Spinal cord (tissue), 10 donors: ENCODE results near the gene TCN2. TPM values are rescaled to one million over a fixed set of nuclear protein-coding genes. Genes with fewer than 3 reads are reported as not detected.
A peak's percentile ranks its signal among the peaks of the same experiment; 100 is the strongest.
"Not testable (repeated sequence)": the region's sequence is repeated elsewhere in the genome, so short reads cannot be mapped to it uniquely, and the experiment has no call there.

Experiments
- DNase-seq, 6 donors: peaks; one replicate each; pipeline versions ENCODE4 v3.0.0 to v3.0.0-alpha.2; 2013 to 2015; ENCODE audit warnings: low spot score in 6 of 6, low read depth in 4 of 6
- H3K27ac ChIP-seq: one replicate; pipeline ENCODE4 v1.5.1; 2013; ENCODE audit warnings: low read depth, low read length, control low read depth
- H3K27me3 ChIP-seq: one replicate; pipeline ENCODE4 v1.6.1; 2013; ENCODE audit warnings: low read length; ENCODE audit not compliant: control insufficient read depth, insufficient read depth
- H3K36me3 ChIP-seq: one replicate; pipeline ENCODE4 v1.6.1; 2013; ENCODE audit warnings: low read length; ENCODE audit not compliant: control insufficient read depth, insufficient read depth
- H3K4me1 ChIP-seq: one replicate; pipeline ENCODE4 v1.6.1; 2013; ENCODE audit warnings: low read length; ENCODE audit not compliant: control insufficient read depth, insufficient read depth
- H3K4me3 ChIP-seq: one replicate; pipeline ENCODE4 v1.5.1; 2013; ENCODE audit warnings: low read depth, low read length, control low read depth
- H3K9me3 ChIP-seq: one replicate; pipeline ENCODE4 v1.6.1; 2013; ENCODE audit warnings: low read length; ENCODE audit not compliant: control insufficient read depth, insufficient read depth
- WGBS: methylation state at CpG from one replicate; pipeline ENCODE4 v1.1.5; 2013; ENCODE audit warnings: missing lambda C conversion rate; ENCODE audit not compliant: insufficient coverage; 5-methylcytosine and 5-hydroxymethylcytosine counted together
- polyA plus RNA-seq, 2 donors: library from polyadenylated mRNA; unstranded; fragments of 120-200 nt; gene quantifications; one replicate each; pipeline ENCODE4 v1.2.1, GENCODE V29; 2013; ENCODE audit not compliant: insufficient read length in 2 of 2
- total RNA-seq, 2 donors: library from RNA; depleted of rRNA in 1 of 2; stranded (reverse); fragments of 120-200 nt in 1 of 2; fragments of >200 nt in 1 of 2; gene quantifications; one replicate each; pipeline versions ENCODE4 v1.2.3 to v1.2.4, GENCODE V29; 2013 to 2014
- donor health status: healthy.

The TCN2 gene
- total and polyA plus RNA-seq, 4 donors: 29.9 to 118 (median 47.3) TPM

DNA sequence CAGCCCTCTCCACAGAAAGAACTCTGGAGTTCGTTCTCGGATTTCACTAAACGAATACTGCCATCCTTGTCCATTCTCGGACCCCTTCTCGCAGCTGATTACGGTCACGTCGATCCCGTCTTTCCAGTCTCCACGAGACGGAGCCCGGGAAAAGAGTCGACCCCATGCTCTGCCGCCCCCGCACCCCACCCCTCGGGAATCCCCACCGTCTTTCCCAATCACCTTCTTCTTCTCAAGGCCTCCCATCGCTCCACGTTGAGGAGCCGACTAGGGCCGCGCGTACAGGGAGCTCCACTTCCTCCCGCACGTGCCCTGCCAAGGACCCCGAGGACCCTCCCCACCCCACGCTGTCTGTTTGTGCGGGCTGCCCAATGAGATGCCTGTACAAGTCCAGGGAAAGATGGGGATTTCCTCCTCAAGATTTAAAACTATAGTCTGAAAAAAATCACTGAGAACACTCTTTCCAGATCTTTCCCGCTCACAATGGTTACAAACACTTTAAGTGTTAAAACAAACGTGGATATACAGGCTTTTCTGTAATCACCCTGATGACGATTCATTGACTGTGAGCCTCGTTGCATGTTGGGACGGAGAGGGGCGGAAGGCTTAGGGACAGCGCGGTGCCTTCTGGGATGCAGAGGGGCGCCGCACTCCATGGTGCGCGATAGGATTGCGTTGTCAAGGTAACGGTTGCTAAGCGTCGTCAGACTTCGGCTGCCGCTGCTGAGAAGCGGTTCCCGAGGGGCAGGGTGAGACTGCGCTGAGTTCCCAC, 15.2 kb upstream of the TCN2 start, which contains the start of gene PES1:
PES1 (minus strand) TSS at position 323 of the 772 bp plus-strand sequence; CDS start at position 246, 77 bp downstream.
- Histone ChIP-seq H3K9me3 (no peaks in the 10 kb centered on the region), H3K27ac (peak within 1 kb of the TSS; percentile 74), H3K4me3 (peak within 1 kb of the TSS; percentile 63), H3K27me3 (no peaks in the 10 kb centered on the region), H3K4me1 (peaks cover 10% of the 10 kb centered on the region), H3K36me3 (peaks cover 26% of the 10 kb centered on the region)
- peak; percentile 96 to 100 (median 98) for DNase-seq
- WGBS: under 1% methylated on average over 45 of the region's 49 CpGs

DNA sequence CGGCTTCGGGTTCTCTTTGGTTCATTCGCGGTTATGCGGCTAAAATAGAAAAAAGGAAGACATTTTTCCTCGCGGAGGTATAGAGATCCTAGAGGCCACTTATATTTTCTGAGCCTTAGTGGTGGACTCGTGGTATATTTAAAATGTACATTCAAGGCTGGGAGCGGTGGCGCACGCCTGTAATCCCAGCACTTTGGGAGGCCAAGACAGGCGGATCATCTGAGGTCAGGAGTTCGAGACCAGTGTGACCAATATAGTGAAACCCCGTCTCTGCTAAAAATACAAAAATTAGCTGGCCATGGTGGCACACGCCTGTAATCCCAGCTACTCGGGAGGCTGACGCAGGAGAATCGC, 14.6 kb upstream of the TCN2 start:
- H3K9me3 ChIP-seq, DNase-seq, H3K4me1 ChIP-seq, H3K27me3 ChIP-seq: not testable (repeated sequence)
- whole genome bisulfite sequencing: 33% methylated on average over 18 of the region's 18 CpGs
- peak overlapping the region; percentile 74 for H3K27ac ChIP-seq
- peak overlapping the region; percentile 63 for H3K4me3 ChIP-seq
- peaks cover 20% of the 10 kb centered on the region for H3K36me3 ChIP-seq

DNA sequence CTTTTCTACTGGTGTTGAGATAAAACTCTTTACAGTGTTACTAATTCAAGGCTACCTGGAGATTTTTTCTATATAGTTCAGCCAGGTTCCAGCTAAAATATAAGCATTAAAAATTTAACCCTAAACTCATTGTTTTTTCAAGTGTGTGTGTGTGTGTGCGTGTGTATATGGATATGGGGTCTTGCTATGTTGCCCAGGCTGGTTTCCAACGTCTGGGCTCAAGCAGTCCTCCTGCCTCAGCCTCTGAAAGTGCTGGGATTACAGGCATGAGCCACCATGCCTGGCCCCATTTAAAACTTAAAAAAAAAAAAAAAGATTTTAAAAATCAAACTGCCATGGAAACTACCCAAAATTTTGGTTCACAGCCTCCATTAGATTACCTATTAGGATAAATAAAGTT, 10.8 kb upstream of the TCN2 start:
- Histone ChIP-seq H3K4me3 (no peak overlapping the region), H3K4me1 (peaks cover 8% of the 10 kb centered on the region), H3K36me3 (no peaks in the 10 kb centered on the region), H3K27me3 (no peaks in the 10 kb centered on the region), H3K9me3 (no peaks in the 10 kb centered on the region), H3K27ac (no peak overlapping the region)
- 60% methylated on average over 2 of the region's 2 CpGs for WGBS
- DNase-seq: no peak

DNA sequence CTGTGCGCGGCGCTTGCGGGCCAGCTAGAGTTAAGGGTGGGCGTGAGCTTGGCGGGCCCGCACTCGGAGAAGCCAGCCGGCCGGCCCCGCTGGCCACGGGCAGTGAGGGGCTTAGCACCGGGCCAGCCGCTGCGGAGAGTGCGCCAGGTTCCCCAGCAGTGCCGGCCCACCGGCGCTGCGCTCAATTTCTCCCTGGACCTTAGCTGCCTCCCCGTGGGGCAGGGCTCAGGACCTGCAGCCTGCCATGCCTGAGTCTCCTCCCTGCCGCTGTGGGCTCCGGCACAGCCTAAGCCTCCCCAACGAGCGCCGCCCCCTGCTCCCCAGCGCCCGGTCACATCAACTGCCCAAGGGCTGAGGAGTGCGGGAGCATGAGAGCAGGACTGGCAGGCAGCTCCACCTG, 10.1 kb upstream of the TCN2 start:
- peaks cover 7% of the 10 kb centered on the region for H3K4me1 ChIP-seq
- H3K4me3 ChIP-seq: no peak overlapping the region
- no peak overlapping the region for H3K27ac ChIP-seq
- WGBS: 94% methylated on average over 22 of the region's 29 CpGs
- DNase-seq: no peak
- no peaks in the 10 kb centered on the region for H3K27me3 ChIP-seq
- H3K9me3 ChIP-seq: no peaks in the 10 kb centered on the region
- no peaks in the 10 kb centered on the region for H3K36me3 ChIP-seq

DNA sequence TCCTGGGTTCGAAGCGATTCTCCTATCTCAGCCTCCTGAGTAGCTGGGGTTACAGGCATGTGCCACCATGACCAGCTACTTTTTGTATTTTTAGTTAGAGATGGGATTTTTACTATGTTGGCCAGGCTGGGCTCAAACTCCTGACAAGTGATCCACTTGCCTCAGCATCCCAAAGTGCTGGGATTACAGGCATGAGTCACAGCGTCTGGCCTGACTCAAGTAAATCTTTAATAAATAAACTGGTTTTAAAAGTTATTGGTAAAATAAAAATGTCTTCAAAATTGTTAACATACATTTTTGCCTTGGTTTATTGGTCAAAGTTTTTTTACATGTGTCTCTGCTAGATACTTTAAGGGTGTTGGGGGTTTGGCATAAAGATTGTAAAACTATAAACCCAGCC, 8.0 kb upstream of the TCN2 start:
- no CpG with 5 or more reads among the region's 3 CpGs for WGBS
- H3K27me3 ChIP-seq: no peaks in the 10 kb centered on the region
- no peaks in the 10 kb centered on the region for H3K36me3 ChIP-seq
- no peak for DNase-seq
- no peaks in the 10 kb centered on the region for H3K9me3 ChIP-seq
- no peak overlapping the region for H3K27ac ChIP-seq
- no peaks in the 10 kb centered on the region for H3K4me1 ChIP-seq
- H3K4me3 ChIP-seq: no peak overlapping the region

DNA sequence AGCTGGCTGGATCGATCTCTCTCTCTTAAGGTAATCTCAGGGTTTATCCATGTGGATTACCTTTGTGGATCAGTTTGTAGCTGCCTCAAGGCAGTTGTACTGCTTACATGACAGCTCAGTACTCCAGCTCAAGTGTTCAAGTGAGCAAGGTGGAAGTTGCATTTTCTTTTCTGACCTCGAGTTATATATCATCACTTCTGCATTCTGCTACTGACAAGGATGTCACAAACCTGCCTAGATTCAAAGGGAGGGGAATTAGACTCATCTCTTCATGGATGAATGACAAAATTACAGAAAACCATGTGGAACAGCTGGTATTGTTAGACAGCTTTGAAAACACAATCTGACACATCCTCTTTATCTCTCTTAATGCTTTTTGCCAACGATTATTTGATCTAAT, 6.1 kb upstream of the TCN2 start:
- H3K36me3 ChIP-seq: no peaks in the 10 kb centered on the region
- 74% methylated on average over 2 of the region's 3 CpGs for whole genome bisulfite sequencing
- no peaks in the 10 kb centered on the region for H3K9me3 ChIP-seq
- peaks cover 4% of the 10 kb centered on the region for H3K4me1 ChIP-seq
- DNase-seq: peak in 1 of 6 donors; percentile 11
- H3K4me3 ChIP-seq: no peak overlapping the region
- no peaks in the 10 kb centered on the region for H3K27me3 ChIP-seq
- H3K27ac ChIP-seq: no peak overlapping the region

DNA sequence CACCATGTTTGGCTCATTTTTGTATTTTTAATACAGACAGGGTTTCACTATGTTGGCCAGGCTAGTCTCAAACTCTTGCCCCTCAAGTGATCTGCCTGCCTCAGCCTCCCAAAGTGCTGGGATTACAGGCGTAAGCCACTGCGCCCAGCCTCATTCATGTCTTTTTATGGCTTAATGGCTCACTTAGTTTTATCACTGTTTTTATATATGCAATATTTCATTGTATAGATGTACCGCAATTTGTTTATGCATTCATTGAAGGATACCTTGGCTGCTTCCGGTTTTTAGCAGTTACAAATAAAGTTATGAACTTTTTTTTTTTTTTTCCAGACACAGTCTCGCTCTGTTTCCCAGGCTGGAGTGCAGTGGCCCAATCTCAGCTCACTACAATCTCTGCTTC, 5.5 kb upstream of the TCN2 start:
- no CpG with 5 or more reads among the region's 5 CpGs for WGBS
- Histone ChIP-seq H3K4me3 (no peak overlapping the region), H3K36me3 (no peaks in the 10 kb centered on the region), H3K27ac (no peak overlapping the region), H3K4me1 (peaks cover 9% of the 10 kb centered on the region), H3K27me3 (no peaks in the 10 kb centered on the region), H3K9me3 (no peaks in the 10 kb centered on the region)
- no peak for DNase-seq

DNA sequence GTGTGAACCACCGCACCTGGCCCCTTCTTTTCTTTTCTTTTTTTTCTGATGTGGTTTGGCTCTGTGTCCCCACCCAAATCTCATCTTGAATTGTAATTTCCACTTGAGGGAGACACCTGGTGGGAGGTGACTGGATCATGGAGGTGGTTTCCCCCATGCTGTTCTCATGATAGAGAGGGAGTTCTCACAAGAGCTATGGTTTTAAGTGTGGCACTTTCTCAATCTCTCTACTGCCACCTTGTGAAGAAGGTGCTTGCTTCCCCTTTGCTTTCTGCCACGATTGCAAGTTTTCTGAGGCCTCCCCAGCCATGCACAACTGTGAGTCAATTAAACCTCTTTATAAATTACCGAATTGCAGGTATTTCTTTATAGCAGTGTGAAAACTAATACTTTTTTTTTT, 4.9 kb upstream of the TCN2 start:
- no peak overlapping the region for H3K4me3 ChIP-seq
- H3K4me1 ChIP-seq: peaks cover 14% of the 10 kb centered on the region
- H3K9me3 ChIP-seq: no peaks in the 10 kb centered on the region
- peak in 2 of 6 donors; percentile 21 to 40 for DNase-seq
- H3K36me3 ChIP-seq: no peaks in the 10 kb centered on the region
- no CpG with 5 or more reads among the region's 3 CpGs for WGBS
- no peak overlapping the region for H3K27ac ChIP-seq
- H3K27me3 ChIP-seq: no peaks in the 10 kb centered on the region

DNA sequence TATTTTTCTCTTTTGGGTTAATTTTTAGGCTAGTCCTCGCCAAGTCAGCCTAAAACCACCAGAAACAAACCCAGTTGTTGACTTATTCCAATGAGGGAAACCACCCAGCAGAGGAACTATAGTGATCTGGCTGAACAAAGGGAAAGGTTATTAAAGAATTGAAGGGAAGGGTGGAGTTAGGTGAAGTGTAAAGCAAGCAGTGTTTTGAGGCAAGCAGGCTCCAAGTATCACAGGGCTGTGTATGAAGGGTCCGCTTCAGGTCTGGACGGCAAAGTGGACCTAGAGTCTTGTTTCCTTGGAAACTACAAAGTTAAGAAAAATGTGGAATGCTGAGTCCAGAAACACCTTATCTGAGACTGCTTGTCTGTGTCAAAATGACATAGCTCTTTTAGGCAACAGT, 3.2 kb upstream of the TCN2 start:
- H3K27me3 ChIP-seq: no peaks in the 10 kb centered on the region
- H3K27ac ChIP-seq: no peak overlapping the region
- WGBS: 25% methylated on average over 2 of the region's 3 CpGs
- DNase-seq: no peak
- peaks cover 31% of the 10 kb centered on the region for H3K4me1 ChIP-seq
- no peaks in the 10 kb centered on the region for H3K9me3 ChIP-seq
- no peaks in the 10 kb centered on the region for H3K36me3 ChIP-seq
- no peak overlapping the region for H3K4me3 ChIP-seq

DNA sequence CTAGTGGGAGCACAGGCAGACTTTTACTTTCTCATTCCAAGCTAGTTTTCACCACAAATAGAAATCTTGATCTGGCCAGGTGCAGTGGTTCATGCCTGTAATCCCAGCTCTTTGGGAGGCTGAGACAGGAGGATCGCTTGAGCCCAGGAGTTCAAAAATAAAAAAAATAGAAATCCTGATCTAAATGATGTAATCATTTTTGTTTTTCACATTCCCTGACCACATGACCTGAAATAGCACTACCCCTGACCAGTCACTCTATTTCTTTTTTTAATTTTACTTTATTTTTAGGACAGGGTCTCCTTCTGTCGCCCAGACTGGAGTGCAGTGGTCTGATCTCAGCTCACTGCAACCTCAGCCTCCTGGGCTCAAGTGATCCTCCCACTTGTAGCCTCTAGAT, 2.3 kb upstream of the TCN2 start:
- no peak for DNase-seq
- no peak overlapping the region for H3K27ac ChIP-seq
- H3K4me3 ChIP-seq: no peak overlapping the region
- no peaks in the 10 kb centered on the region for H3K9me3 ChIP-seq
- peaks cover 38% of the 10 kb centered on the region for H3K4me1 ChIP-seq
- no peaks in the 10 kb centered on the region for H3K36me3 ChIP-seq
- H3K27me3 ChIP-seq: no peaks in the 10 kb centered on the region
- WGBS: 100% methylated on average over 1 of the region's 2 CpGs
